NCI-H2081 (cell line): Measurements from ENCODE around the gene SLC6A3.

Experiments
- DNase-seq, 2 experiments: peaks; one replicate each; lab custom pipeline; 2025; lab: John Stamatoyannopoulos, UW

Gene SLC6A3

GRCh38 chr5:1405121-1405520 lies 40.1 kb downstream of the SLC6A3 start:
- no peak for DNase-seq

DNA sequence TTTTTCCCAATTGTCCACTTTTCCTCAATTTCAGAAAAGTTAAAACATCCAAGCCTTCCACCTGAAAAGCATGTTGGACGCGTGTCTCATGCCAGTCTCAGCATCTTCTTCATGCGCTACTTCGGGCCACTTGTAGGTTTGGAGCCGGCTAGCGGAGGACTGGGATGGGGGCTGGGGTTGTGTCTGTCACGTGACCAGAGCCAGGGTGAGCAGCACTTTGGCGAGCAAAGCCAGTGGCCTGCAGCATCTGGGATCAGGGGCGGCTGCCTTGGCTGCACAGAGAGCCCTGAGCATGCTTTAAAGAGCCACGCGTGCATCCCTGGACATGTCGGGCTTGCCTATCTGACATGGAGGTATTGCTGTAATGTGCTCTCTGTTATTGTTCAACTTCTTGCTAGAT lies 41.2 kb downstream of the SLC6A3 start:
- DNase-seq: no peak

DNA sequence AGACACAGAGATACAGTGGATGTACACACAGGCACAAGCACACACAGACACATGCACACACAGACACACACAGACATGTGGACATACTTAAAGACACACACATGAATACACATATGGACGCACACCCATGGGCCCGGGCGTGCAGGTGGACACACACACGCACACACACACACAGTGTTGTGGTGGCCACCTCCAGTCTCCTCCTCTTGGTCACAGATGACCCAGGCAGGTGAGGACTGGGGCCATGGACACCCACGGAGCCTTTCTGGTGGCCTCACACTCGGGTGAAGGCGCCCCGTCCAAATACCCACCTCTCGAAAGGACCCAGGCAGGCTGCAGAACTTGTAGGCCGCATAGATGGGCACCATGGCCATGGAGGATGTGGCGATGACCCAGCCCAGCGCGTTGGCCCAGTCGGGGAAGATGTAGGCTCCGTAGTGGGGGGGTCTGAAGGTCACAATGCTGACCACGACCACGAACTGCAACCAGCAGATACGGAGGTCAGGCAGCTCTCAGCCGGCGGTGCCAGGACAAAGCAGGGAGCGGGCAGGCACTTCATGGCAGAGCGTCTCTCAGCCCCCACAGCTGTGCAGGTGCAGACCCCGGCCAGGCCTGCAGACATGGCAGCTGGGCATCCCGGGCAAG lies 42.5 kb downstream of the SLC6A3 start:
- DNase-seq: no peak

DNA sequence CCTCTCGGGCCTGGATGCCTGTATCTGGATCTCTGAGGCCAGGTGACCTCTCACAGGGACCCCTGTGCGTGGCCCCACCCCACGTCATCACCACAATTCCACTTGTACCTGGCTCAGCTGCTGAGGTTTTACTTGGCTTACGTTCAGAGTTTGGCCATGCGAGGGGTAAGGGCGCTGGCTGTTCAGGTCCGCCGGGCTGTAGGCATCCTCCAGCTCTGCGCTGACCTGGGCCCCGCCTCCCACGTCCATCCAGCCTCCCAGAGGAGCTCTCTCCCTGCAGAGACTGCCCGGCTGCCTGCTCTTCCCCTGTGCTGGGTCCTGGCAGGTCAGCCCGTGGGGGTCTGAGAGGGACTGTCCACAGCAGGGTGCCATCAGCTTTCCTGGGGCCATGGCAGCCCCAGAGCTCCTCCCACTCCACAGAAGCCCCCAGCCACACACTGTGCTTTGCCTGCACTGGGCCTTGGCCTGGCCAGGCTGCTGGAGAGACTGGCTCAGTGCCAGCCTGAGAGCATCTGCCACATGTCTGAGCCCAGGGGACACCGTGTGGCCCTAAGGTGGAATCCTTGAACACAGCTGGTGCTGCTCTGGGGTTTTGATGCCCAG lies 43.6 kb downstream of the SLC6A3 start:
- no peak for DNase-seq

- DNase-seq: no peak
Measured at GRCh38 chr5:1400936-1401335, 44.3 kb downstream of the SLC6A3 start.

- DNase-seq: no peak
Measured at GRCh38 chr5:1400211-1400855, 44.9 kb downstream of the SLC6A3 start.

DNA sequence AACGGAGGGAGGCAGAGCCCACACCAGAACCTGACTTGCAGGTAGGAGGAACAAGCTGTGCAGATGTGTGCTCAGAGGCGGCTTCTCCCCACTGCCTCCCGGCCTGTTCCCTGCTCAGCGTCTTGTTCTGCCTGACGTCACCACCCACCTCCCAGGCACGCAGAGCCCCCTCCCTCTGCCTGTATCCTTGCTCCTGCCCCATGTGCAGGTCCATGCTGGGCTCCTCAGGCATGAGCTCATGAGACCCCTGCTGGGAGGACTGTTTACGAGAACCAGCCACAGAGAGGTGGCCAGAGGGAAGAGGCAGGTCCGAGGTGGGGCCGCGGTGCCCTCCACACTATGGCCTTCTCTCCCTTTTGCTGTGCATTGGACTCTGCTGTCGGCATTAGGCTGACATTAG lies 45.5 kb downstream of the SLC6A3 start:
- DNase-seq: no peak

DNA sequence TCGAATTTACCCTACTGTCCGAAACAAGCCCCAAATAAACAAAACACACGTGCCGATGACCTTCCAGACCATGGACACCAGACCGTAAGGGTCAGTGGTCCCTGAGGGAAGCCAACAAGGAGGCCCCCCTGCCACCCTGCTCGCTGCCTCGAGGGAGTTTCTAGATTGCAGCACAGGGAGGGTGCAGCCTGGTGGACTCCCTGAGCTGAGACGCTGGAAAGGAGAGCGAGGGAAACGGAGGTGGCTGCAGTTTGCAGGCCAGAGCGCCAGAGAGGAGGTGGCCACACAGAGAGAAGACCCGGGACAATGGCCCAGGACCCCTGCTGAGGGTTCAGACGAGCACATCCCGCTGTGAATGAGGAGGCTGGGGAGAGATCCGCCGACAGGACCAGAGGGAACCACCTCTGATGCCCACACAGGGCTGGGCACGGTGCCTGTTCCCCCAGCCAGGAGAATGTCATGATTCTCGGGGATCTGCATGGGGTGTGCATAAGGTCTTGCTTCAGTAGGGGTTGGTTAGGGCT lies 48.9 kb downstream of the SLC6A3 start:
- DNase-seq: no peak

DNA sequence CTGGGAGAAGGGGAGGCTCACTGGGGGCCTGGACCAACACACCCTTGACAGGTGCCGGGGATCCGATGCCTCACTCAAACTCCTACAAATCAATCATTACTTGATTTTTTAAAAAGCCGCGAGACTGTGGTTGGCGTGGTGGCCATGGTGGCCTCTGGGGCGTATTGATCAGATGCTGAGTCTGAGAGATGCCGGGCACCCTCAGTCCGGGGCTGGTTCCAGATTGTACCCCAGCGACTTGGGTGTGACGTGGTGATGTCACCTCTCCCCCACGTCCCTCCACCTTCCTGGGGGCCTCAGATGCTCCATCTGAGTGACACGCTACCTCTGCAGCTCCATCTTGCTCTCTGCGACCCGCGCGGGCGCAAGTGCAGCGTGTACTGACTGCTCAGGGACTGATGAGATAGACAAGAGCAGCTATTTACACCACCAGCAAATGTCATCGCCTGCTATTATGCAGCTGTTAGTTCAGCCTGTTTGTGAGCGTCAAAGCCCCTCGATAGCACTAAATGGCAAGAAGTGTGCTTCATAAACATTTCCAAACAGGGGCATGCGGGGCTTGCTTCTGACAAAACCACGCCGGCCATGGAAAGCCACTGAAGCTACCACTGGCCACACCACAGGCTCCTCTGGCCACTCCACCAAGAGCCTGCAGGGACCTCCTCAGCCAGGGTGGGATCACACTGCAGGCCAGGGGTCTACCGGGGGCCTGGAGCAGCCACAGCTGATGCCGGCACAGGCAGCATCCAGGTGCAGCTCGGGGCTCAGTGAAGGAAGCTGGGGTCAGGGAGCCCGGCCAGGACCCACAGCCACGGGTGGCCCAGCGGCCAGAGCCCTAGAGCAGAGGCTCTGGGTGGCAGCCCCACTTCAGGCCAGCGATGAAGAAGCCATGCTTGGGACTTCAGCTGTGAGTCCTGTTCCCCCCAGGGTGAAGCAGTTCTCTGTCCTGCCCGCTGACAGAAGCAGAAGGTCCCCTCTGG lies 50.1 kb downstream of the SLC6A3 start:
- no peak for DNase-seq

DNA sequence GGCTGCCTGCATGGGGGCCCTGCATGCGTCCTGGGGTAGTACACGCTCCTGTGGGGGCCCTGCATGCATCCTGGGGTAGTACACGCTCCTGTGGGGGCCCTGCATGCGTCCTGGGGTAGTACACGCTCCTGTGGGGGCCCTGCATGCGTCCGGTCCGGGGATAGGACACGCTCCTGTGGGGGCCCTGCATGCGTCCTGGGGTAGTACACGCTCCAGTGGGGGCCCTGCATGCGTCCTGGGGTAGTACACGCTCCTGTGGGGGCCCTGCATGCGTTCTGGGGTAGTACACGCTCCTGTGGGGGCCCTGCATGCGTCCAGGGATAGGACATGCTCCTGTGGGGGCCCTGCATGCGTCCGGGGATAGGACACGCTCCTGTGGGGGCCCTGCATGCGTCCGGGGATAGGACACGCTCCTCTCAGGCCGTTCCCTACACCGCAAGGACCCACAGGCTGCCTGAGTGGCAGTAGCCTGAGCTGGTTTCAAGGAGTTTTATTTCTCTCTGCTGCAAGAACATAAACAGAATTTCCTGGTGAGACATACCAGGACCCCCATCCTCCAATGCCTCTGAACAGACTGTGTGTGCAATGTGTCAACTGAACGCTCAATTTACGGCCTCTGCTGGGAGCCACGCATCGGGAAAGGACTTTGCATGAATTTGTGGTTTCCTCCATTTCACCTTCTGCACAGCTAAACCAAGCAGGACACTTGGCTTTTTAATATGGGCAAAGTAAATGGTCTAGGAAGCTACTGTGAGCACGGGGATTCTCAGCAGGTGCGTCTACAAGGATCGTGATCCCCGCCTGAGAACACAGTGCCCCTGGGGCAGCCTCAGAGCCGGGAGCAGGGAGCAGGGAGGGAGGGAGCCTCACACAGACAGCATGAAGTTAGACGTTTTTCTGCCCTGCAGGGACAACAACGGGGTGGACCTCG lies 51.4 kb downstream of the SLC6A3 start:
- no peak for DNase-seq

DNA sequence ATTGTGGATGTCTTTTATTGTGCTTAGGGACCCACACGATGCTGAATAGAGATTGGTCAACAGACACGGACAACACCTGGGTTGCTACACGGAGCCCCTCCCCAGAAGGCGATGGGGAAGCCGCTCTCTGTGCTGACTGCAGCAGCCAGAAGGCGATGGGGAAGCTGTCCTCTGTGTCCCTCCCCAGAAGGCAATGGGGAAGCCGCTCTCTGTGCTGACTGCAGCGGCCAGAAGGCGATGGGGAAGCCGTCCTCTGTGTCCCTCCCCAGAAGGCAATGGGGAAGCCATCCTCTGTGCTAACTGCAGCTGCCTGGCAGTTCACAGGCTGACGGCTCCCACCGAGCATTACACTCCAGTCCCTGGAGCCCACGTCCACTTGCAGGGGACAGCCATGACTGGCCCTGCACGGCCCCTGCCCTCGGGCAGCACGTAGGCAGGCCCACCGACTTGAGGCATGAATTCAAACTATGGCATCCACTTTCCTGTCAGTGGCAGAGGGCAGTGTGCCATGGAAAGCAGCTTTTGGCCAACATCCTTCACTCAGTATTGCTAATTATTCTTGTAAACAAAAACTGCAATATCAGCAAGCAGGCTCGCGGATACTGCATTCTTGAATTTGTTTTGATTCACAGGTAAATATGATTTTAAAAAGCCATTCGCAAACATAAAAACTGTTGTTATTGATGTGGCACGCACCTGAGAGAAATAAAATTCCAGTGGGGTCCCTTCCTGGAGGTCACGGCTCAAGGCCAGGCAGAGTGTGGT lies 52.3 kb downstream of the SLC6A3 start:
- DNase-seq: no peak

DNA sequence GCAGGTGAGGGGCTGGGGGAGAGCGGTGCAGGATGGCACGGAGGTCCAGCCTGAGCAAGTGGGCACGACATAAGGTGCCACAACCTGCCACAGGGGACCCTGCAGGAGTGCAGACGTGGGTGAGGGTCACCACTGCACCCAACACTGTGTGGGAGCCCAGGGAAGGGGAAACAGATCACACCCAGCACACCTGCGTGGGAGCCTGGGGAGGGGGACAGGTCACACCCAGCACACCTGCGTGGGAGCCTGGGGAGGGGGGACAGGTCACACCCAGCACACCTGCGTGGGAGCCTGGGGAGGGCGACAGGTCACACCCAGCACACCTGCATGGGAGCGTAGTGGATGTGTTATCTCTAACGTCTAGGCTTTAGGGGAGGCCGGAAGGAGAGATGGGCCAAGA lies 53.0 kb downstream of the SLC6A3 start:
- no peak for DNase-seq

DNA sequence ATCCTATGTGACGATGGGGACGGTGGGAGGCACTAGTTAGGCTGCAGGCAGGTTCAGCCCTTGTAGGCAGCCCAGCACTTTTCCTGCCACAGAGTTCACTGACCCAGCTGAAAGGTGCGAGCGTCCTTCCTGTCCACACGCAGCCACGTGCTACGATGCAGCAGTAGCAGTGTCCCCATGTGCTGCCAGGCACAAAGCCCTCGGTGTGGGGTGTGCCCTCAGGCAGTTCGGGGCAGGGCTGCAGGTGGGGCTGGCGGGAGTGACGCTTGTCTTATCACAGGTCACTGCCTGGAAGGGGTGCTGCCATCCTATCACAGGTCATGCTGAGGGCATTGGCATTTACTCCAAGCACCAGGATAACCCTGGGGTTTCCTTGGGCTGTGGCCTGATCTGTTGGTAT lies 53.5 kb downstream of the SLC6A3 start:
- DNase-seq: no peak

- DNase-seq: no peak
Measured at GRCh38 chr5:1390861-1391600, 54.2 kb downstream of the SLC6A3 start.

GRCh38 chr5:1390333-1390732 lies 54.9 kb downstream of the SLC6A3 start:
- DNase-seq: no peak

GRCh38 chr5:1388383-1388967 lies 56.8 kb downstream of the SLC6A3 start:
- DNase-seq: no peak

DNA sequence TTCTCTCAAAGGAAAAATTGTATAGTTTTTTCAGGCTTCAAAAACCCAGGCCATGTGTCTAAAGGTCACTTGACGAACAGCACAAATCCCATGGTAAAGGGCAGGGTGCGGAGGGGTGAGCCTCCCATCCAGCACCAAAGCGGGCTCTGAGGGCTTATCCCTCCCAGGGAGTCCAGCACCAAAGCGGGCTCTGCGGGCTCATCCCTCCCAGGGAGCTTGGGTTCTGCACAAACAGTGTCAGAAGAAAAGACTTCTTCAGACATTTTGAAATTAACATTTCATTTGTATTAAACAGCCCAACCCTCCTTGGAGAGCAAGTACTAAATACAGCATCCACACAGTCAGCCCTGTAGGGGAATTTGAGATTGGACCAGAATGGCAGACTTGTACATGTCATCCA lies 57.4 kb downstream of the SLC6A3 start:
- no peak for DNase-seq

GRCh38 chr5:1387059-1387755 lies 58.0 kb downstream of the SLC6A3 start:
- DNase-seq: peak in 1 of 2 experiments; percentile 23
